KMS-11 (cell line): ENCODE results near the gene RTP5.

Source experiments
- H2AFZ ChIP-seq: fragments of 200-600 bp; sonication (generic); 2 replicates; pipeline ENCODE4 v1.6.1; 2016; ENCODE audit warnings: antibody characterized with exemption, mixed run types, low read depth
- H3K27ac ChIP-seq: fragments of 200-600 bp; sonication (generic); 2 replicates; pipeline ENCODE4 v1.6.1; 2016; ENCODE audit warnings: mild to moderate bottlenecking, mixed run types
- H3K27me3 ChIP-seq: fragments of 200-600 bp; sonication (generic); 2 replicates; pipeline ENCODE4 v1.6.1; 2017; ENCODE audit warnings: mild to moderate bottlenecking, low read depth, mixed run types, moderate library complexity; ENCODE audit not compliant: insufficient read depth
- H3K36me3 ChIP-seq: fragments of 200-600 bp; sonication (generic); 2 replicates; pipeline ENCODE4 v1.6.1; 2017; ENCODE audit warnings: mild to moderate bottlenecking, mixed run types; ENCODE audit not compliant: insufficient read depth
- H3K4me1 ChIP-seq: fragments of 200-600 bp; sonication (generic); 2 replicates; pipeline ENCODE4 v1.6.1; 2016; ENCODE audit warnings: mild to moderate bottlenecking, low read depth, mixed run types; ENCODE audit not compliant: poor library complexity, severe bottlenecking
- H3K4me2 ChIP-seq: fragments of 200-600 bp; sonication (generic); 2 replicates; pipeline ENCODE4 v1.7.0; 2016; ENCODE audit warnings: mild to moderate bottlenecking, mixed run types
- H3K4me3 ChIP-seq: fragments of 200-600 bp; sonication (generic); IDR thresholded peaks from 2 replicates; pipeline ENCODE4 v1.6.1; 2017; ENCODE audit warnings: low read depth, low read length, mixed read lengths; ENCODE audit not compliant: insufficient read depth
- H3K79me2 ChIP-seq: fragments of 200-600 bp; sonication (generic); 2 replicates; pipeline ENCODE4 v1.6.1; 2016; ENCODE audit warnings: low read depth, mixed run types; ENCODE audit not compliant: insufficient read depth
- H3K9ac ChIP-seq: fragments of 200-600 bp; sonication (generic); 2 replicates; pipeline ENCODE4 v1.6.1; 2016; ENCODE audit warnings: mild to moderate bottlenecking, mixed run types
- H4K20me1 ChIP-seq: fragments of 200-600 bp; sonication (generic); 2 replicates; pipeline ENCODE4 v1.6.1; 2016; ENCODE audit warnings: mild to moderate bottlenecking, mixed run types; ENCODE audit not compliant: insufficient read depth
- CTCF ChIP-seq: fragments of 200-600 bp; sonication (generic); conservative IDR thresholded peaks from 2 replicates; pipeline ENCODE4 v1.6.1; 2017; ENCODE audit warnings: low read depth, mild to moderate bottlenecking, antibody characterized with exemption, low read length, moderate library complexity, mixed read lengths

The RTP5 gene

GRCh38 chr2:241882091-241882625 is 12.6 kb downstream of the RTP5 start:
- H3K36me3 ChIP-seq, result no peaks in the 10 kb centered on the region
- H3K4me2 ChIP-seq, result peak overlapping the region; percentile 90
- H3K27ac ChIP-seq, result peak overlapping the region; percentile 65
- peaks cover 18% of the 10 kb centered on the region for H3K4me1 ChIP-seq
- peak overlapping the region; percentile 73; the same call in 1 of the 2 replicates for H2AFZ ChIP-seq
- H3K79me2 ChIP-seq, result no peaks in the 10 kb centered on the region
- no peaks in the 10 kb centered on the region for H3K27me3 ChIP-seq
- H4K20me1 ChIP-seq, result no peaks in the 10 kb centered on the region
- H3K9ac ChIP-seq, result peak overlapping the region; percentile 66
- no peak overlapping the region for H3K4me3 ChIP-seq
- TF ChIP-seq CTCF, result no peak

- Histone ChIP-seq H2AFZ (no peak overlapping the region), H3K4me2 (no peak overlapping the region), H3K27me3 (no peaks in the 10 kb centered on the region), H3K4me3 (no peak overlapping the region), H4K20me1 (no peaks in the 10 kb centered on the region), H3K9ac (no peak overlapping the region), H3K79me2 (no peaks in the 10 kb centered on the region), H3K4me1 (peaks cover 15% of the 10 kb centered on the region), H3K27ac (no peak overlapping the region), H3K36me3 (no peaks in the 10 kb centered on the region)
- TF ChIP-seq CTCF, result no peak
Observed at GRCh38 chr2:241884951-241885290, 15.4 kb downstream of the RTP5 start.

GRCh38 chr2:241885291-241885945 is 15.9 kb downstream of the RTP5 start:
- H4K20me1 ChIP-seq, result no peaks in the 10 kb centered on the region
- no peak for TF ChIP-seq CTCF
- no peaks in the 10 kb centered on the region for H3K79me2 ChIP-seq
- H3K27me3 ChIP-seq, result no peaks in the 10 kb centered on the region
- H3K4me1 ChIP-seq, result peaks cover 15% of the 10 kb centered on the region
- no peaks in the 10 kb centered on the region for H3K36me3 ChIP-seq
- H3K4me3 ChIP-seq, result no peak overlapping the region
- H3K27ac ChIP-seq, result no peak overlapping the region
- H2AFZ ChIP-seq, result no peak overlapping the region
- no peak overlapping the region for H3K4me2 ChIP-seq
- H3K9ac ChIP-seq, result no peak overlapping the region

GRCh38 chr2:241885946-241886643 is 16.6 kb downstream of the RTP5 start:
- Histone ChIP-seq H3K27me3 (no peaks in the 10 kb centered on the region), H3K27ac (no peak overlapping the region), H3K79me2 (no peaks in the 10 kb centered on the region), H3K9ac (no peak overlapping the region), H3K4me3 (no peak overlapping the region), H3K36me3 (no peaks in the 10 kb centered on the region), H2AFZ (no peak overlapping the region), H4K20me1 (no peaks in the 10 kb centered on the region), H3K4me1 (peaks cover 10% of the 10 kb centered on the region), H3K4me2 (no peak overlapping the region)
- no peak for TF ChIP-seq CTCF
